Nephron (organoid): Measurements from ENCODE around the gene MGST2.

Source experiments
- H3K27ac Mint-ChIP-seq, 3 experiments: 2 replicates each; pipeline ENCODE4 v1.8.0; 2020; ENCODE audit warnings: mixed read lengths in 3 of 3, mild to moderate bottlenecking in 2 of 3, moderate library complexity in 1 of 3
- H3K27me3 Mint-ChIP-seq: 2 replicates; pipeline ENCODE4 v1.8.0; 2021; ENCODE audit warnings: low read depth, mild to moderate bottlenecking, moderate library complexity, mixed read lengths
- H3K36me3 Mint-ChIP-seq: 2 replicates; pipeline ENCODE4 v1.8.0; 2020; ENCODE audit warnings: low read depth, mixed read lengths
- H3K4me1 Mint-ChIP-seq: 2 replicates; pipeline ENCODE4 v1.8.0; 2020; ENCODE audit warnings: mixed read lengths
- H3K4me3 Mint-ChIP-seq, 3 experiments: 2 replicates each; pipeline ENCODE4 v1.8.0; 2020; ENCODE audit warnings: mild to moderate bottlenecking in 3 of 3, mixed read lengths in 3 of 3, moderate library complexity in 2 of 3
- H3K9me3 Mint-ChIP-seq: 2 replicates; pipeline ENCODE4 v1.8.0; 2020; ENCODE audit warnings: mixed read lengths
- TF ChIP-seq, protein P1 (sequence below), 3 experiments: fragments of 200-600 bp; sonication (generic); IDR thresholded peaks; one replicate each; pipeline ENCODE4 v1.5.0; 2021; ENCODE audit warnings: antibody characterized with exemption in 3 of 3; ENCODE audit not compliant: unreplicated experiment in 3 of 3

The MGST2 gene

DNA sequence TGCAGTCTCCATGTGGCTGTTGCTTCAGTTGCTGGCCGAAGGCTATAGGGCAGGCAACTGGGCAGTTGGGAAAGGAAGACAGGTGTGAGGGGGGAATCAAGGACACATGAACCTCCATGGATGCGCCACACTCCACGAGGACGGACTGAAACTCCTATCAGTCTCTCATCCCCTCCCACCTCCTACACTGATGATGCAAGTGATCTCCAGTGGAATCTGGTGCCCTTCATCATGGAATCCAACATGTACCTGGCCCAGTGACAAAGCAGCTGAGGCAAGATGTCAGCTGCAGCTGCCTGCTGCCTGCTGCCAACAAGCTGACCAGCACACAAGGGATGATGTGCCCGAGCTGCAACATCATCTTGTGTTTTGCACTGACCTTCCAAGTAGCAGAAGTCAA, 26.0 kb upstream of the MGST2 start:
- no peaks in the 10 kb centered on the region for H3K4me1 Mint-ChIP-seq
- H3K4me3 Mint-ChIP-seq = no peak overlapping the region
- H3K27ac Mint-ChIP-seq = no peak overlapping the region
- TF ChIP-seq, protein P1, sequence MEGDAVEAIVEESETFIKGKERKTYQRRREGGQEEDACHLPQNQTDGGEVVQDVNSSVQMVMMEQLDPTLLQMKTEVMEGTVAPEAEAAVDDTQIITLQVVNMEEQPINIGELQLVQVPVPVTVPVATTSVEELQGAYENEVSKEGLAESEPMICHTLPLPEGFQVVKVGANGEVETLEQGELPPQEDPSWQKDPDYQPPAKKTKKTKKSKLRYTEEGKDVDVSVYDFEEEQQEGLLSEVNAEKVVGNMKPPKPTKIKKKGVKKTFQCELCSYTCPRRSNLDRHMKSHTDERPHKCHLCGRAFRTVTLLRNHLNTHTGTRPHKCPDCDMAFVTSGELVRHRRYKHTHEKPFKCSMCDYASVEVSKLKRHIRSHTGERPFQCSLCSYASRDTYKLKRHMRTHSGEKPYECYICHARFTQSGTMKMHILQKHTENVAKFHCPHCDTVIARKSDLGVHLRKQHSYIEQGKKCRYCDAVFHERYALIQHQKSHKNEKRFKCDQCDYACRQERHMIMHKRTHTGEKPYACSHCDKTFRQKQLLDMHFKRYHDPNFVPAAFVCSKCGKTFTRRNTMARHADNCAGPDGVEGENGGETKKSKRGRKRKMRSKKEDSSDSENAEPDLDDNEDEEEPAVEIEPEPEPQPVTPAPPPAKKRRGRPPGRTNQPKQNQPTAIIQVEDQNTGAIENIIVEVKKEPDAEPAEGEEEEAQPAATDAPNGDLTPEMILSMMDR (IDR thresholded peaks at IDR 0.05; ENCODE audit: unreplicated experiment in 3 of 3) = no peak
- H3K36me3 Mint-ChIP-seq = no peaks in the 10 kb centered on the region
- peaks cover 3% of the 10 kb centered on the region for H3K27me3 Mint-ChIP-seq
- H3K9me3 Mint-ChIP-seq = peaks cover 15% of the 10 kb centered on the region

DNA sequence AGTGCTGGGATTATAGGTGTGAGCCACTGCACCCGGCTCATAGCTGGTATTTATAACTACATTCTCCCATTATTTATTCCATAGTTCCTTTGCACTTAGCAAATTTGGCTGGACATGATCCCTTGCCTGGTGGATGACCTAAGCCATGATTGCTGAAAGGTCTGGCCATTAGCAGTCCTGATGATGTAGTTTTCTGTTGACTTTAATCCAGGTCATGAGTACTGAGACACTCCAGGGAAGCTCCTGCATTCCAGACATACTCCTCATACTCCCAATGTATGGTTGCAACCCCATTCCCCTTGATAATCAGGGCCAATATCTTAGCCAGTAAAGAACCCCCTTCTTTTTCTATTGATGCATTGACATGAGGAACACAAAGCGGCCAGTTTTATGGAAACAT, 24.4 kb upstream of the MGST2 start:
- TF ChIP-seq, protein P1 (IDR thresholded peaks at IDR 0.05; ENCODE audit: unreplicated experiment in 3 of 3) = no peak
- Mint-ChIP-seq H3K36me3 (no peaks in the 10 kb centered on the region), H3K27me3 (peaks cover 3% of the 10 kb centered on the region), H3K4me3 (no peak overlapping the region), H3K9me3 (peaks cover 15% of the 10 kb centered on the region), H3K4me1 (no peaks in the 10 kb centered on the region), H3K27ac (no peak overlapping the region)

DNA sequence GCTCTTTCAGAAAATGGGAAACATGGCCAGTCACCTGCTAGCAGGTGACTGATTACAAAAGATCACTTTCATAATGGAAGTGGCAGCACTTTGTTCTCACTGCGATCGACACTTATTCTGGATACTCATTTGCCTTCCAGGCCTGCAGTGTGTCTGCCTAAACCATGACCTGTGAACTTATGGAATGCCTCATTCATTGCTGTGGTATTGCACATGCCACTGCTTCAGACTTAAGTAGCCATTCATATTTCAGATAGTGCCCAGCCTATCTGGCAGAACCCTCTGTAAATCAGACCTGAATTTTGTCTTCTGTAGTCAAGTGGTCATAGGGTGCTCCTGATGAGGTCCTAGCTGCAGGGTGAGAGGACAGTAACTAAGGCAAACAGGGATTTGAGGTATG, 23.3 kb upstream of the MGST2 start:
- Mint-ChIP-seq H3K4me1 (no peaks in the 10 kb centered on the region), H3K27ac (no peak overlapping the region), H3K4me3 (no peak overlapping the region), H3K27me3 (peaks cover 3% of the 10 kb centered on the region), H3K36me3 (no peaks in the 10 kb centered on the region), H3K9me3 (peaks cover 14% of the 10 kb centered on the region)
- TF ChIP-seq, protein P1 (IDR thresholded peaks at IDR 0.05; ENCODE audit: unreplicated experiment in 3 of 3) = no peak

DNA sequence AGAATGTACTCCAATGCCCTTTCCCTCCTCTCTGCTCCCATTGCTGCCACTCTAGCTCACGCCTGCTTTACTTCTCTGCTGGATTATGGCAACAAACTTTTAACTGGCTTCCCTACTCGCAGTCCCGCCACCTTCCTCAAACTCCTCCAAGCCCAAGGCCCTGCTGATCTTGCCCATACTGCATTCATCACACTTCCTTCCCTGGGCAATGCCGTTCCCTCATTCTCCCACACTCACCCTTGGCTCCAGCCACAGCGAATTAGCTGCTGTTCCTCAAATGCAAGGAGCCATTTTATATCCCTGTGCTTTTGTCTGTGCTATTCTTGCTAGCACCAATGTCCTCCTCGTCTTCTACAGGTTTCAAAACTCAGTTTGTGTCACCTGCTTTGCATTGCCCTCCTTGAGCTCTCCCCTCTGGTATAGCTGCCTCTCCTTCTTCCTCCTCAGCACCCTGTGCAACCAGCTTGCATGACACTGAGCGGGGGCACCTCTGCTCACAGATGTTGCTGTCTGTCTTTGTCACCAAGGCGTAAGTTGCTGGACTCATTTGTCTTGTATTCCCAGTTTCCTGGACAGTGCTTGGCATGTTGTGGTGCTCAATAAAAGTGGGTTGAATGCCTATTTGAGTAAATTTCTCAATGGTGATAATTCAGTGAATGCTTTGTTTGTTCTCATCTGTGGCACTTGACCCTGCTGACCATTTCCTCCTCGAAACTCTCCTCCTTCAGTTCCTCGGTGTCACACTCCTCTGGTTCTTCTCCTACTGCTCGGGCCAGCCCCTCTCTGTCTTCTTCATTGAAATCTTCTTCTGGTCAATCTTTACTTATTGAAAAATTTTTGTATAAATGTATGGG, 22.4 kb upstream of the MGST2 start:
- no peaks in the 10 kb centered on the region for H3K36me3 Mint-ChIP-seq
- TF ChIP-seq, protein P1 (IDR thresholded peaks at IDR 0.05; ENCODE audit: unreplicated experiment in 3 of 3) = no peak
- no peak overlapping the region for H3K27ac Mint-ChIP-seq
- peaks cover 3% of the 10 kb centered on the region for H3K27me3 Mint-ChIP-seq
- peaks cover 10% of the 10 kb centered on the region for H3K9me3 Mint-ChIP-seq
- no peak overlapping the region for H3K4me3 Mint-ChIP-seq
- no peaks in the 10 kb centered on the region for H3K4me1 Mint-ChIP-seq

DNA sequence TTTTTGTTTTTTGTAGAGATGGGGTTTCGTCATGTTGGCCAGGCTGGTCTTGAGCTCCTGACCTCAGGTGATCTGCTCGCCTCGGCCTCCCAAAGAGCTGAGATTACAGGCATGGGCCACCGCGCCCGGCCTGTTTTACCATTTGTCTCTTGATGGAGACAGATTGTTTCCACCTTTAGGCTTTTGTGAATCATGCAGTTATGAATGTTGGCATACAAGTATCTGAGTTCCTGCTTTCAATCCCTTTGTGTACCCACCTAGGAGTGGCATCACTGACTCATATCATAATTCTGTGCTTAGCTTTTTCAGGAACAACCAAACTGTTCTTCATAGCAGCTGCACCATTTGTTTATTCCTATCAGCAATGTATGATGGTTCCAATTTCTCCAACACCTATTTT, 20.2 kb upstream of the MGST2 start:
- Mint-ChIP-seq H3K36me3 (no peaks in the 10 kb centered on the region), H3K4me1 (no peaks in the 10 kb centered on the region), H3K9me3 (no peaks in the 10 kb centered on the region), H3K27ac (no peak overlapping the region), H3K27me3 (no peaks in the 10 kb centered on the region), H3K4me3 (no peak overlapping the region)
- TF ChIP-seq, protein P1 (IDR thresholded peaks at IDR 0.05; ENCODE audit: unreplicated experiment in 3 of 3) = no peak

DNA sequence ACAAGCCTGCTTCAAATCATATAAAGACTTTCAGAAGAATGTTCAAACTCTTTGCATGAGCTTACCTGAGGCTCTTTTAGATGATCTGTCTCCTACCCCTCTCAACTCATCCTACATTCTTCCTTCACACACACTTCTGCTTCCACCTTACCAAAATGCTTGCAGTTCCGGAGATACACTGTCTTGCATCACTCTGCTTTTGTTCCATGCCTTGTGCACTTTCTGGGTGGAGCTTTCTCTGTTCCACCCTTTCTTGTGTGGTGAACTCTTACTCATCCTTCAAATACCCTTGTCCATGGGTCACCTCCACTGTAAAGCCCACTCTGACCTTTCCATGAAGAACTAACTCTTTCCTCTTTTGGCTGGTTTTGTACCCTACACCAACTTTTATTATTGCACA, 18.4 kb upstream of the MGST2 start:
- TF ChIP-seq, protein P1 (IDR thresholded peaks at IDR 0.05; ENCODE audit: unreplicated experiment in 3 of 3) = no peak
- Mint-ChIP-seq H3K4me3 (no peak overlapping the region), H3K4me1 (peaks cover 6% of the 10 kb centered on the region), H3K27me3 (no peaks in the 10 kb centered on the region), H3K36me3 (no peaks in the 10 kb centered on the region), H3K9me3 (no peaks in the 10 kb centered on the region), H3K27ac (no peak overlapping the region)
